GM19397 (cell line): ENCODE measurements around the gene RMND5A.
"Not testable (repeated sequence)": the region's sequence is repeated elsewhere in the genome, so short reads cannot be mapped to it uniquely, and the experiment has no call there.

ENCODE experiments used
- ATAC-seq: cut with Tn5 transposase; IDR thresholded peaks from one replicate; pipeline ENCODE4 v1.9.1; 2021; ENCODE audit warnings: mild to moderate bottlenecking, moderate library complexity; ENCODE audit not compliant: unreplicated experiment

Gene RMND5A

DNA sequence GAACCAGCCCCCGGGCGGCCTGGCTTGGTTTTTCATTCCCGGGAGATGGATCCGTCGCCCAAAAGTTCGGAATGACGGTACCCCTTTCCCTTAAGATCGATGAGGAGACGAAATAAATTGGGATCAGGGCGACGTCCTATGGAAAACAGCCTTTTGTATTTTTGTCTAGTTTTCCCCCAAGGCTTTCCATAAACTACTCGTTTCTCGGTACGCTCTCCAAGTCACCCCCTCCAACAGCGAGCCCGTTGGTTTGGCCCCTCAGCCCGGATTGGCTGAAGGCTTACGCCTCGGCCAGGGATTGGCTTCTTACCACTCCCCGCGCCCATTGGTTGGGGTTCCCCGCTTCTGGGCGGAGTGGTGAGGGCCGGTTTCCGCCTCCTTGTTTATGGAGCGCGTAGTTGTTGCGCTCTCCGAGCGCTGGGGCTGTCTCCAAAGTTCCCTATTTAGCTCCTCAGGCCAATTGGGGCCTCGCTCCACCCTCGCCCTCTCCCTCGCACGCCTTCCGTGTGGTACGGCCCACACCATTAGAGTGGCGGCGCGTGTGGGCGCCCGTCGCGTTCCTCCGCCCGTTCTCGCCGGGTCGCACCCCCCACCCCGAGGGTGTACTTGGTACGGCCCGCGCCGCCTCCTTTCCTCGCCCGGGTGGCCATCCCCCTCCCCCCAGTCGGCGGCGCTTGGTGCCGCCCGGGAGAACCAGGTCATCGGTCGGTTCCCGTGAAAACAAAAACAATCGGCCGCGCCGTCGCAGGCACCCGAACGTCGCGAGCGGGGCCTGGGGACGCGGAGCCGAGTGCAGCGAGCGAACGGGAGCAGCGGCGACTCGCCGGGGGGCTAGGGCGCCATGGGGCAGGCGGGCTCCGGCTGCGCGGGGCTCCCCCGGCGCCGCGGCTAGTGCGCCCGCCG, at the start of gene RMND5A:
RMND5A (plus strand) TSS at position 655 of the 903 bp plus-strand sequence. CDS start 377 bp downstream, outside the sequence.
- ATAC-seq: peak; percentile 89

- no peak for ATAC-seq
Measured at GRCh38 chr2:86671337-86671981, 48.6 kb upstream of the RMND5A start.

DNA sequence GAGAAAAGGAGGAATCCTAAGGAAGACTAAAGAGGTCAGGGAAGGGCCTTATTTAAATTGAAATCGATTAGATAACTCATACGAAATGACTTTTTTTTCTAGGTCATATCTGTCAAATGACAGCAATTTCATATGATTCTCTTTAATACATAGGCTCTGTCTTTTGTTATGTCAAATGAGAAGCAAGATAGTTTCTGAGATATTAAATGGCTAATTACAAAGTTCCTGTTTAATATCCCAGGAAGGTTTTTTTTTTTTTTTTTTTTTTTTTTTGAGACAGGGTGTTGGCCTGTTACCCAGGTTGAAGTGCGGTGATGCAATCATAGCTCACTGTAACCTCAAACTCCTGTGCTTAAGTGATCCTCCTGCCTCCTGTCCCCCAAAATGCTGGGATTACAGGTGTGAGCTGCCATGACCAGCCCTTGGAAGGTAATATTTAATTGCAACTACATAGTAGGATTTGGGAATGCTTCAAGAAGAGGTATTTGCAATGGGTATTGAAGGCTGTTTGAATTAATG, 48.0 kb upstream of the RMND5A start:
- no peak for ATAC-seq

- no peak for ATAC-seq
Measured at GRCh38 chr2:86673011-86673410, 47.1 kb upstream of the RMND5A start.

GRCh38 chr2:86673986-86674670, 46.0 kb upstream of the RMND5A start:
- no peak for ATAC-seq

DNA sequence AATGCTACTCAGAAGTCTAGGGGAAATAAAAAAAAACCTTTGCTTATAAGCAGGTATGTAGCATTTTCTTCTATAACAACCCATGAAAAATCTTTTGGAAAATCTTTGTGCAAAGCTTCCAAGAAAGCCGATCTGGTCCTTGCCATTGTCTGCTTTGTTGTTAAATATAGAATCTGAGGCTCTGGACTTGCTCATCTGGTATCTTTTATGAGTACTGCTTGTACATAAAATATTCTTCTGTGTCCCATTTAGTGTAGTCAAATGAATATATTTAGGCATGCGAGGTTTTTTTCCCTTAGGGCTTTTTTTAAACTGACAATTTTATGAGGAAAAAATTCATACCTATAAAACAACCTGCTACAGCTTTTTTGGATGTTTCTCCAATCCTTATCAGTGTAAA, 45.0 kb upstream of the RMND5A start:
- no peak for ATAC-seq

- ATAC-seq: no peak
Measured at GRCh38 chr2:86675511-86676015, 44.5 kb upstream of the RMND5A start.

- no peak for ATAC-seq
Measured at GRCh38 chr2:86677816-86678215, 42.3 kb upstream of the RMND5A start.

GRCh38 chr2:86679036-86679435, 41.1 kb upstream of the RMND5A start:
- no peak for ATAC-seq

DNA sequence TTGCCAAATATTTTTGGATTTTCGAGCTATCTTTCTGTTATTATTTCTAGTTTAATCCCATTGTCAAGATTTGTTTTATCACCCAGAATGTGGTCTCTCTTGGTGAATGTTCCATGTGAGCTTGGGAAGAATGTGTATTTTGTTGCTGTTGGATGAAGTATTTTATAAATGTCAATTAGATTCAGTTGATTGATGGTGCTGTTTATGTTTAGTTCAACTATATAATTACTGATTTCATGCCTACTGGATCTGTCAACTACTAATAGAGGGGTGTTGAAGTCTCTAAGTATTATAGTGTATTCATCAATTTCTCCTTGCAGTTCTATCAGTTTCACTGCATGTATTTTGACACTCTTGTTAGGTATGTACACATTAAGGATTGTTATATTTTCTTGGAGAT, 34.7 kb upstream of the RMND5A start:
- no peak for ATAC-seq

DNA sequence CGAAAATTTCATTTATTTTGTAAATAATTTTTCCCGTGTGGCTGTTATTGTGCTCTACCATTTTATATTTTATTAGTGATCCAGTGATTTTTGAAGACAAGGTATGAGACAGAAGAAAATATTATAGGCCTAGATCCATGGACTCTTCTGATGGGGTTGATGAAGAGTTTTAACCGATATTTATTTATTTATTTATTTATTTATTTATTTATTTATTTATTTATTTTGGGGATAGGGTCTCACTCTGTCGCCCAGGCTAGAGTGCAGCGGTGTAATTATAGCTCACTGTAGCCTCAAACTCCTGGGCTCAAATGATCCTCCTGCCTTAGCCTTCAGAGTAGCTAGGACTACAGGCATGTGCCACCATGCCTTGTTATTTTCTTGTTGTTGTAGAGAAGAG, 33.6 kb upstream of the RMND5A start:
- ATAC-seq: no peak

DNA sequence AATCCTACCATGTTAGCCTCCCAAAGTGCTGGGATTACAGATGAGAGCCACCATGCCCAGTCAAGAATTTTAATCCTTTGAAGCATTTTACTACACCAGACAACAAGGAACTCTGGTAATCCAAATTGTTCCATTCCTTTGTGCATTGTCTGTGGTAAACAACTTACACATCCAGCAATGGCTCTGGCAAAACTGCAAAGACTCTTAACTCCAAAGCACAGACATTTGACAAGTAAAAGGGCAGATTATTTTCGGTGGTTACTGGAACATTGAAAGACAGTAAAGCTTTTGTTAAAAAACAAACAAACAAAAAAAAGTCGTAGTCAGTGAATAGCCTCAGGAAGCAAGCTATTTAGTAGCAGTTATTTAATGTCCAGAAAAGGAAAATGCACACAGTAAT, 33.2 kb upstream of the RMND5A start:
- ATAC-seq: no peak

DNA sequence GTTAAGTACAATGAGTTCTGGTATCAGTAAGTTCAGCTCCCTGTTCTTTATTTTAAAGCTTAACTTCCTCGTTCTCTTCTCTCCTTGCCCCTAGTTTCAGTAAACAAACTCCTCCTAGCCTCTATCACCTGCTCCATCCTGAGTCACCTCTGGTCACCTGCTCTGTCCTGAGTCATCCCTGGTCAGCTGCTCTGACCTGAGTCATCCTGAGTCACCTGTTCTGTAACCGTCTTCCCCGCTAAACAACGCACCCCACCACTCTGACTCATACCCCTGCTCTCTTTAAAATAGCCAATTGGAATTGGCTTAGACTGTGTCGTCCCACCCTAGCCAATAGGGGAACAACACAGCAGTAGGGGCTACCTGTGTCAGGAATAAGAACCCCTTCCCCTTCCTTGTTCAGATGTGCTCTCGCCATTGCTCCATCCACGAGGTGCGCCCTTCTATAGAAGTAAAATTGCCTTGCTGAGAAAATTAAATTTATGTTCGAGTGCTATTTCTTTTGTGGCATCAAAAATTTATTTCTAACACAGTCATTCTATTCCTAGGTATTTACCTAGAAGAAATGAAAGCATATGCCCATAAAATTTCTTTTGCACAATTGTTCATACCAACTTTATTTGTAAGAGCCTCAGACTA, 24.9 kb upstream of the RMND5A start:
- no peak for ATAC-seq

DNA sequence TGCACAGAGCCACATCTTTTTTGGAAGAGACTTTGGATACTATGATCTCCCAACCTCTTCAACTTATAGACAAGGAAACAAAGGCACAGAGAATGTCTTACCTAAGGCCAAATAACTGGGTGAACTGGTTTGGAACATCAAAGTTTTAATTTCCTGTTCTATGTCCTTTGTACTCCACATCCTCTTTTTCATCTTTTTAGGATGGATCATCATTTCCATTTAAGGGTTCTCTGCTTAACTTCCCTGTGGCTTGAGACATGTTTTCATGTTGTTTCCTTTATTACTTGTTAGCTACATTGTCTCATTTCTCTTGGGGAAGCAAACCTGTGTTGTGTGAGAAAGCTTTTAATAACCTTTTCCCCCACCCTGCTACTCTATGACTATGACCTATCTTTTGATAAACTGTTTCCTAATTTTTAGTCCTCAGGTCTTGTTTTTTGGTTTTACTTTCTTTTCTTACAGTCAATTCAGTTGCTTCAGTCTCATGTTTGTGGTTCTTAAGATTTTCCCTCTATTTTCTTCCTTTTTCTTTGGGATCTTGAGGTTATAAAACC, 22.5 kb upstream of the RMND5A start:
- no peak for ATAC-seq

DNA sequence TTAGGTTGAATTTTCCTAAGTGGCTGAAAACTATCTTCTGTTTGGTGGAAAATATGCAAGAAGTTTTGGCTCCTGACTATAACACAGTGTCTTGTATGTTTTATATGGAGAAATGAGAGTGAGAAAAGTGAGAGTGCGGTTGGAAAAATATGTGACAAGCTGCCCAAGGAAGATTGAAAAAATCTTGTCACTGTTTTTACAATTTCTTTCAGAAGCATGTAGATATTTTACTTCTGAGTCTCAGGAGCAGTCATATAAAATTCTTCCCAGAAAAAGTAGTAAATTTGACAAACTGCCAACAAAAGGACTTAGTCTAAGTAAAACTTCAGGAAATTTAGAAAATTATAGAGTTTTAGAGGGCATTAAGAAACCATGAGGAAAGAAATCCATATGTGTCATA, 19.4 kb upstream of the RMND5A start:
- no peak for ATAC-seq

- ATAC-seq: no peak
Measured at GRCh38 chr2:86703704-86704361, 16.3 kb upstream of the RMND5A start.

DNA sequence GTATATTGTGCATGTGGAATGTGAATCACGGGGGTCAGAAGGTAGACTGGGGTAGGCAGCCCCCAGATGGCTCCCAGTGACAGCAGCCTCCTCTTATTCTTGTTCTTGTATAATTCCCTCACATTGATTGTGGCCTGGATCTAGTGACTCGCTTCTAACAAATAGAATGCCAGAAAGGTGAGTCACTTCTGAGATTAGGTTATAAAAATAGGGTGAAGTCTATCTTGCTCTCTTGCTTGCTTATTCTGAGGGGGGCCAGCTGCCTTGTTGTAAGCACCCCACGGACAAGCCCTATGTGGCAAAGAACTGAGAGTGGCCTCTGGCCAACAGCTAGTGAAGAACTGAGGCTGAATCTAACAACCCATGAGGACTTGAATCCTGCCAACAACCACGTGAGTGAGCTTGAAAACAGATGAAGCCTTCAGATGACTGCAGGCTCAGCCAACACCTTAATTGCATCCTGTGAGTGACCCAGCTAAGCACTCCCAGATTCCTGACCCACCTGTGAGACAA, 15.6 kb upstream of the RMND5A start:
- ATAC-seq: no peak

DNA sequence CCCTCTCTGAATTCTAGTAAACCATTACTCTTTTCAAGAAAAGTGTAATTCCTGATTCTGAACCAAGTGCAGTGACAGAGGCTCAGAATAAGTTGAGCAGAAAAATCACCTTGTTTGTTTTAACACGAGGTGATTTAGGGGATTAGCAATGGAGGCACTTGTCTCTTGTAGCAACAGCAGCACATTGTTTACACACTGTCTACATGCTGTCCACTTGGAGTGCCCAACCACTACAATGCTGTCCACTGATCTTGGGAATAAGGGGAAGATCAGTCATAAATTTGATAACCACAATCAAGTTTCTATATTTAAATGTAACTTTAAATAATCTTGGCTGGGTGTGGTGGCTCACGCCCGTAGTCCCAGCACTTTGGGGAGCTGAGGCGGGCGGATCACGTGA, 13.9 kb upstream of the RMND5A start:
- ATAC-seq: no peak

GRCh38 chr2:86706935-86707334, 13.2 kb upstream of the RMND5A start:
- no peak for ATAC-seq

DNA sequence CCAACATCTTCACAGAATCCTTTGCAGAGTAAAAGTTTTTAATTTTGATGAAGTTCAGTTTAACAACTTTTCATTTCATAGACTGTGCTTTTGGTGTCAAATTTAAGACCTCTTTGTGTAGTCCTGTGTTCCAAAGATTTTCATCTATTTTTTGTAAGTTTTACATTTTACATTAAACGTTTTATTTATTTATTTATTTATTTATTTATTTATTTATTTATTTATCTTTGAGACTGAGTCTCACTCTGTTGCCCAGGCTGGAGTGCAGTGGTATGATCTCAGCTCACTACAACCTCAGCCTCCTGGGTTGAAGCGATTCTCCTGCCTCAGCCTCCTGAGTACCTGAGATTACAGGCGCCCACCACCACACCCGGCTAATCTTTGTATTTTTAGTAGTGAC, 12.0 kb upstream of the RMND5A start:
- not testable (repeated sequence) for ATAC-seq
